Measurements from ENCODE around the gene GRID1.

Gene GRID1

GRCh38 chr10:85614566-85614965, 752.0 kb downstream of the GRID1 start:
- no peak overlapping the region for H2AFZ ChIP-seq (ENCODE audit: low read depth, low read length)
- no peaks in the 10 kb centered on the region for H3K27me3 ChIP-seq (ENCODE audit: control insufficient read depth in 1 of 2, insufficient read depth in 1 of 2, low read length in 2 of 2)
- H2BK120ac ChIP-seq (ENCODE audit: low read depth, low read length): no peak overlapping the region
- H4K91ac ChIP-seq (ENCODE audit: low read length): no peak overlapping the region
- no peak overlapping the region for H3K4me3 ChIP-seq (ENCODE audit: insufficient read depth in 1 of 2, low read depth in 1 of 2, low read length in 2 of 2)
- DNase-seq: no peak
- H3K36me3 ChIP-seq (ENCODE audit: control insufficient read depth in 1 of 2, insufficient read depth in 2 of 2, low read depth in 1 of 2, low read length in 2 of 2): no peaks in the 10 kb centered on the region
- H3K9me3 ChIP-seq (ENCODE audit: control insufficient read depth, low read length): no peaks in the 10 kb centered on the region
- H3K18ac ChIP-seq (ENCODE audit: low read depth in 1 of 2, low read length in 2 of 2): peak overlapping the region in 1 of 2 experiments; percentile 12
- no peak overlapping the region for H3K14ac ChIP-seq (ENCODE audit: low read length in 2 of 2)
- H2BK12ac ChIP-seq (ENCODE audit: low read length in 2 of 2): no peak overlapping the region
- H3K4me1 ChIP-seq (ENCODE audit: control insufficient read depth, insufficient read depth, low read depth, low read length): no peaks in the 10 kb centered on the region
- H2BK5ac ChIP-seq (ENCODE audit: low read depth, low read length, poor library complexity, severe bottlenecking): no peak overlapping the region
- H3K9ac ChIP-seq (ENCODE audit: low read length): no peak overlapping the region
- no peak overlapping the region for H2BK15ac ChIP-seq (ENCODE audit: low read depth, poor library complexity, severe bottlenecking)
- no peak overlapping the region for H3K23ac ChIP-seq (ENCODE audit: low read length in 2 of 2)
- H2AK5ac ChIP-seq (ENCODE audit: low read length, severe bottlenecking): no peak overlapping the region
- no peak overlapping the region for H4K8ac ChIP-seq (ENCODE audit: low read length)
- H3K4ac ChIP-seq (ENCODE audit: low read depth in 1 of 2, low read length in 2 of 2): no peak overlapping the region
- 97% methylated on average over 2 of the region's 2 CpGs for WGBS
- no peak overlapping the region for H3K27ac ChIP-seq (ENCODE audit: low read length, poor library complexity, severe bottlenecking)
- H3K79me1 ChIP-seq (replicated peaks; ENCODE audit: low read length, poor library complexity, severe bottlenecking): no peaks in the 10 kb centered on the region
- H3K4me2 ChIP-seq (ENCODE audit: low read length, poor library complexity, severe bottlenecking): no peak overlapping the region

GRCh38 chr10:85613391-85613790, 753.2 kb downstream of the GRID1 start:
- Histone ChIP-seq H2AFZ (ENCODE audit: low read depth, low read length) (no peak overlapping the region), H2BK5ac (ENCODE audit: low read depth, low read length, poor library complexity, severe bottlenecking) (no peak overlapping the region), H3K4ac (ENCODE audit: low read depth in 1 of 2, low read length in 2 of 2) (peak overlapping the region in 1 of 2 experiments; percentile 53), H3K4me1 (ENCODE audit: control insufficient read depth, insufficient read depth, low read depth, low read length) (no peaks in the 10 kb centered on the region), H3K23ac (ENCODE audit: low read length in 2 of 2) (no peak overlapping the region), H3K79me1 (replicated peaks; ENCODE audit: low read length, poor library complexity, severe bottlenecking) (no peaks in the 10 kb centered on the region), H4K91ac (ENCODE audit: low read length) (no peak overlapping the region), H3K27ac (ENCODE audit: low read length, poor library complexity, severe bottlenecking) (no peak overlapping the region), H2BK12ac (ENCODE audit: low read length in 2 of 2) (peak overlapping the region in 1 of 2 experiments; percentile 45), H2AK5ac (ENCODE audit: low read length, severe bottlenecking) (no peak overlapping the region), H3K36me3 (ENCODE audit: control insufficient read depth in 1 of 2, insufficient read depth in 2 of 2, low read depth in 1 of 2, low read length in 2 of 2) (no peaks in the 10 kb centered on the region), H3K27me3 (ENCODE audit: control insufficient read depth in 1 of 2, insufficient read depth in 1 of 2, low read length in 2 of 2) (no peaks in the 10 kb centered on the region), H3K9me3 (ENCODE audit: control insufficient read depth, low read length) (no peaks in the 10 kb centered on the region), H4K8ac (ENCODE audit: low read length) (no peak overlapping the region), H3K9ac (ENCODE audit: low read length) (no peak overlapping the region), H2BK120ac (ENCODE audit: low read depth, low read length) (no peak overlapping the region), H3K14ac (ENCODE audit: low read length in 2 of 2) (no peak overlapping the region), H3K4me2 (ENCODE audit: low read length, poor library complexity, severe bottlenecking) (no peak overlapping the region), H3K18ac (ENCODE audit: low read depth in 1 of 2, low read length in 2 of 2) (no peak overlapping the region), H3K4me3 (ENCODE audit: insufficient read depth in 1 of 2, low read depth in 1 of 2, low read length in 2 of 2) (no peak overlapping the region), H2BK15ac (ENCODE audit: low read depth, poor library complexity, severe bottlenecking) (no peak overlapping the region)
- 96% methylated on average over 10 of the region's 10 CpGs for WGBS
- DNase-seq: no peak

GRCh38 chr10:85612833-85613232, 753.8 kb downstream of the GRID1 start:
- Histone ChIP-seq H3K27ac (ENCODE audit: low read length, poor library complexity, severe bottlenecking) (no peak overlapping the region), H2BK15ac (ENCODE audit: low read depth, poor library complexity, severe bottlenecking) (no peak overlapping the region), H3K4me3 (ENCODE audit: insufficient read depth in 1 of 2, low read depth in 1 of 2, low read length in 2 of 2) (no peak overlapping the region), H3K27me3 (ENCODE audit: control insufficient read depth in 1 of 2, insufficient read depth in 1 of 2, low read length in 2 of 2) (no peaks in the 10 kb centered on the region), H3K4ac (ENCODE audit: low read depth in 1 of 2, low read length in 2 of 2) (no peak overlapping the region), H3K36me3 (ENCODE audit: control insufficient read depth in 1 of 2, insufficient read depth in 2 of 2, low read depth in 1 of 2, low read length in 2 of 2) (no peaks in the 10 kb centered on the region), H2AK5ac (ENCODE audit: low read length, severe bottlenecking) (no peak overlapping the region), H2BK120ac (ENCODE audit: low read depth, low read length) (peak overlapping the region; percentile 43), H2BK5ac (ENCODE audit: low read depth, low read length, poor library complexity, severe bottlenecking) (no peak overlapping the region), H3K23ac (ENCODE audit: low read length in 2 of 2) (no peak overlapping the region), H3K9ac (ENCODE audit: low read length) (no peak overlapping the region), H3K14ac (ENCODE audit: low read length in 2 of 2) (no peak overlapping the region), H2AFZ (ENCODE audit: low read depth, low read length) (no peak overlapping the region), H4K8ac (ENCODE audit: low read length) (no peak overlapping the region), H2BK12ac (ENCODE audit: low read length in 2 of 2) (peak overlapping the region; percentile 60 to 80), H4K91ac (ENCODE audit: low read length) (peak overlapping the region; percentile 9), H3K4me2 (ENCODE audit: low read length, poor library complexity, severe bottlenecking) (no peak overlapping the region), H3K79me1 (replicated peaks; ENCODE audit: low read length, poor library complexity, severe bottlenecking) (no peaks in the 10 kb centered on the region), H3K4me1 (ENCODE audit: control insufficient read depth, insufficient read depth, low read depth, low read length) (no peaks in the 10 kb centered on the region), H3K18ac (ENCODE audit: low read depth in 1 of 2, low read length in 2 of 2) (peak overlapping the region in 1 of 2 experiments; percentile 47), H3K9me3 (ENCODE audit: control insufficient read depth, low read length) (no peaks in the 10 kb centered on the region)
- WGBS: 68% methylated on average over 4 of the region's 6 CpGs
- no peak for DNase-seq

GRCh38 chr10:85612378-85612775, 754.2 kb downstream of the GRID1 start:
- Histone ChIP-seq H2BK15ac (ENCODE audit: low read depth, poor library complexity, severe bottlenecking) (no peak overlapping the region), H3K79me1 (replicated peaks; ENCODE audit: low read length, poor library complexity, severe bottlenecking) (no peaks in the 10 kb centered on the region), H2AK5ac (ENCODE audit: low read length, severe bottlenecking) (no peak overlapping the region), H4K8ac (ENCODE audit: low read length) (no peak overlapping the region), H3K9ac (ENCODE audit: low read length) (no peak overlapping the region), H3K27me3 (ENCODE audit: control insufficient read depth in 1 of 2, insufficient read depth in 1 of 2, low read length in 2 of 2) (no peaks in the 10 kb centered on the region), H3K4me1 (ENCODE audit: control insufficient read depth, insufficient read depth, low read depth, low read length) (no peaks in the 10 kb centered on the region), H2AFZ (ENCODE audit: low read depth, low read length) (no peak overlapping the region), H3K4me3 (ENCODE audit: insufficient read depth in 1 of 2, low read depth in 1 of 2, low read length in 2 of 2) (no peak overlapping the region), H4K91ac (ENCODE audit: low read length) (no peak overlapping the region), H3K4me2 (ENCODE audit: low read length, poor library complexity, severe bottlenecking) (no peak overlapping the region), H3K4ac (ENCODE audit: low read depth in 1 of 2, low read length in 2 of 2) (no peak overlapping the region), H3K27ac (ENCODE audit: low read length, poor library complexity, severe bottlenecking) (no peak overlapping the region), H3K14ac (ENCODE audit: low read length in 2 of 2) (no peak overlapping the region), H3K23ac (ENCODE audit: low read length in 2 of 2) (no peak overlapping the region), H3K36me3 (ENCODE audit: control insufficient read depth in 1 of 2, insufficient read depth in 2 of 2, low read depth in 1 of 2, low read length in 2 of 2) (no peaks in the 10 kb centered on the region), H2BK5ac (ENCODE audit: low read depth, low read length, poor library complexity, severe bottlenecking) (no peak overlapping the region), H3K9me3 (ENCODE audit: control insufficient read depth, low read length) (peaks cover 2% of the 10 kb centered on the region), H2BK120ac (ENCODE audit: low read depth, low read length) (no peak overlapping the region), H2BK12ac (ENCODE audit: low read length in 2 of 2) (no peak overlapping the region), H3K18ac (ENCODE audit: low read depth in 1 of 2, low read length in 2 of 2) (no peak overlapping the region)
- WGBS: 100% methylated on average over 1 of the region's 3 CpGs
- no peak for DNase-seq

Measured in mesenchymal stem cell (in vitro differentiated cells and primary cell).